Adrenal gland (tissue), 5 donors: ENCODE results near the gene USP40.

Experiments used
- POLR2A ChIP-seq, 2 donors: fragments of 450-650 bp; IDR thresholded peaks; one replicate each; pipeline ENCODE4 v1.6.1; 2017; ENCODE audit warnings: antibody characterized with exemption in 2 of 2, mild to moderate bottlenecking in 2 of 2, moderate library complexity in 1 of 2
- TF ChIP-seq, protein P1 (sequence below), 6 experiments: fragments of 450-650 bp in 4 of 6; fragments of 200-600 bp in 2 of 6; sonication (generic) in 1 of 6; IDR thresholded peaks; 1 replicate in 5 of 6; 2 replicates in 1 of 6; pipeline versions ENCODE4 v1.5.1 to v1.8.0; 2016 to 2021; ENCODE audit warnings: antibody characterized with exemption in 6 of 6, mild to moderate bottlenecking in 2 of 6, moderate library complexity in 1 of 6
- donor health status: DM: no; HTN: no; CAD: no.

DNA sequence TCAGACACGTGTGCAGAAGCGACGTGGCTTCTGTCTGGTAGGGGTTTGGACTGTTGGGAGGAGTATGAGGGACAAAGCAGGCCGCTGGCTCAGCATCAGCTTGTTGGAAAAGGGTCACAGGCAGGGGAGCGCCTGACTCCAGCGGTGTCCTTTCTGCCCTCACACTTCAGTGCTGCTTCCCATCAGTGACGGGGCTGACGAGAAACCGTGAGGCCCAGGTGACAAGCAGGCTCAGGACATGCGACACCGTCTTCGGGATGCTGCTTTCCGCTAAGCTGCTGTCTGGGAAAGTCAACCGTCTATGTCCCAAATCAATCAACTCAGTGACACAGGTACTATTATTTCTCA is 90.5 kb downstream of the USP40 start:
- TF ChIP-seq, protein P1, sequence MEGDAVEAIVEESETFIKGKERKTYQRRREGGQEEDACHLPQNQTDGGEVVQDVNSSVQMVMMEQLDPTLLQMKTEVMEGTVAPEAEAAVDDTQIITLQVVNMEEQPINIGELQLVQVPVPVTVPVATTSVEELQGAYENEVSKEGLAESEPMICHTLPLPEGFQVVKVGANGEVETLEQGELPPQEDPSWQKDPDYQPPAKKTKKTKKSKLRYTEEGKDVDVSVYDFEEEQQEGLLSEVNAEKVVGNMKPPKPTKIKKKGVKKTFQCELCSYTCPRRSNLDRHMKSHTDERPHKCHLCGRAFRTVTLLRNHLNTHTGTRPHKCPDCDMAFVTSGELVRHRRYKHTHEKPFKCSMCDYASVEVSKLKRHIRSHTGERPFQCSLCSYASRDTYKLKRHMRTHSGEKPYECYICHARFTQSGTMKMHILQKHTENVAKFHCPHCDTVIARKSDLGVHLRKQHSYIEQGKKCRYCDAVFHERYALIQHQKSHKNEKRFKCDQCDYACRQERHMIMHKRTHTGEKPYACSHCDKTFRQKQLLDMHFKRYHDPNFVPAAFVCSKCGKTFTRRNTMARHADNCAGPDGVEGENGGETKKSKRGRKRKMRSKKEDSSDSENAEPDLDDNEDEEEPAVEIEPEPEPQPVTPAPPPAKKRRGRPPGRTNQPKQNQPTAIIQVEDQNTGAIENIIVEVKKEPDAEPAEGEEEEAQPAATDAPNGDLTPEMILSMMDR (IDR thresholded peaks at IDR 0.05) = no peak
- no peak for TF ChIP-seq POLR2A (IDR thresholded peaks at IDR 0.05)
